Calu3 (cell line): Measurements from ENCODE around the gene FSTL5. TPM values are rescaled to one million over a fixed set of nuclear protein-coding genes. Genes with fewer than 3 reads are reported as not detected.

Experiments
- BruUV-seq: library from RNA; stranded (reverse); fragments of 400-500 nt; replicated peaks from 2 replicates; lab custom pipeline; 2021; lab: Mats Ljungman, UMichigan
- CTCF ChIA-PET: fragments of 300-600 bp; sonication (Branson Sonifier 250); formaldehyde crosslinking; loops from one replicate; lab custom pipeline; 2022; ENCODE audit warnings: antibody characterized with exemption; lab: Charles Lee
- DNase-seq: peaks from one replicate; pipeline ENCODE4 v3.0.0; 2022
- H3K27ac Mint-ChIP-seq: one replicate; pipeline ENCODE4 v1.8.0; 2022; ENCODE audit warnings: mixed read lengths; ENCODE audit not compliant: unreplicated experiment
- H3K27me3 Mint-ChIP-seq: one replicate; pipeline ENCODE4 v1.8.0; 2022; ENCODE audit warnings: mixed read lengths; ENCODE audit not compliant: unreplicated experiment
- H3K36me3 Mint-ChIP-seq: one replicate; pipeline ENCODE4 v1.8.0; 2022; ENCODE audit warnings: mild to moderate bottlenecking, moderate library complexity, mixed read lengths; ENCODE audit not compliant: insufficient read depth, unreplicated experiment
- H3K4me1 Mint-ChIP-seq: one replicate; pipeline ENCODE4 v1.8.0; 2022; ENCODE audit warnings: mild to moderate bottlenecking, low read depth, mixed read lengths; ENCODE audit not compliant: unreplicated experiment
- H3K4me3 Mint-ChIP-seq: one replicate; pipeline ENCODE4 v1.8.0; 2022; ENCODE audit warnings: mild to moderate bottlenecking, low read depth, moderate library complexity, mixed read lengths; ENCODE audit not compliant: unreplicated experiment
- H3K9me3 Mint-ChIP-seq: one replicate; pipeline ENCODE4 v1.8.0; 2022; ENCODE audit warnings: low read depth, mixed read lengths; ENCODE audit not compliant: unreplicated experiment
- CTCF ChIP-seq: fragments of 200-600 bp; IDR thresholded peaks from one replicate; pipeline ENCODE4 v1.8.0; 2022; ENCODE audit warnings: antibody characterized with exemption; ENCODE audit not compliant: unreplicated experiment
- intact Hi-C: fragments of 100-400 bp; cut with micrococcal nuclease; formaldehyde crosslinking; loops from one replicate; pipeline ENCODE4 v1.10.0; 2022; ENCODE audit not compliant: unreplicated experiment
- total RNA-seq: library from RNA; stranded (reverse); gene quantifications from 2 replicates; pipeline ENCODE4 v1.2.3, GENCODE V29; 2022

FSTL5 gene
- total RNA-seq, 1 experiment from 2014 or later, result not detected

DNA sequence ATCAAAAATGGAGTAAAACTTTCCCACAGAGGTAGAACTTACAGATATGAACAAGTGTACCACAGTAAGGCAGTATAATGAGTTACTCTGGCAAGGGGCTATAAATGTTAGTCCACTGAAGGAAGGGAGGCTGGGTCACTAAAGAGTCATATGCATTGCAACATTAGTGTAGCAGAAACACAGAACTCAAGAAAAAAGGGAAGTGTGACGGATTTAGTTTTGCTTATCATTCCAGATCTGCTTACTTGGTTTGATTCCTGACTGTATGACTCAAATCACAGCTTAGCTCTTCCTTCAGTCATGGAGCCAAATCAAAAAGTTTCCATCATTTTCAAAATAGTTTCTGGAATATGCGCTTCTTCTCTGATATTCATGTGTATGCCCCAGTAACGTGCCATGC is 148.7 kb downstream of the FSTL5 start:
- TF ChIP-seq CTCF, result no peak
- no peaks in the 10 kb centered on the region for H3K36me3 Mint-ChIP-seq
- no peaks in the 10 kb centered on the region for H3K9me3 Mint-ChIP-seq
- intact Hi-C loops, result no loop called here
- no peak for DNase-seq
- H3K4me3 Mint-ChIP-seq, result no peak overlapping the region
- H3K27ac Mint-ChIP-seq, result no peak overlapping the region
- H3K4me1 Mint-ChIP-seq, result no peaks in the 10 kb centered on the region
- no peaks in the 10 kb centered on the region for H3K27me3 Mint-ChIP-seq
- CTCF ChIA-PET, result no interaction called here
- no TSS peak for BruUV-seq

GRCh38 chr4:162011089-162011488 is 152.7 kb downstream of the FSTL5 start:
- intact Hi-C loops, result no loop called here
- TF ChIP-seq CTCF, result no peak
- Mint-ChIP-seq H3K36me3 (no peaks in the 10 kb centered on the region), H3K4me1 (no peaks in the 10 kb centered on the region), H3K4me3 (no peak overlapping the region), H3K9me3 (no peaks in the 10 kb centered on the region), H3K27ac (no peak overlapping the region), H3K27me3 (no peaks in the 10 kb centered on the region)
- no peak for DNase-seq
- CTCF ChIA-PET, result no interaction called here
- no TSS peak for BruUV-seq

- intact Hi-C loops, result no loop called here
- no peaks in the 10 kb centered on the region for H3K9me3 Mint-ChIP-seq
- DNase-seq, result no peak
- no peak overlapping the region for H3K4me3 Mint-ChIP-seq
- no peaks in the 10 kb centered on the region for H3K36me3 Mint-ChIP-seq
- TF ChIP-seq CTCF, result no peak
- no TSS peak for BruUV-seq
- CTCF ChIA-PET, result no interaction called here
- no peak overlapping the region for H3K27ac Mint-ChIP-seq
- no peaks in the 10 kb centered on the region for H3K4me1 Mint-ChIP-seq
- H3K27me3 Mint-ChIP-seq, result no peaks in the 10 kb centered on the region
Measured at GRCh38 chr4:162010362-162010761, 153.4 kb downstream of the FSTL5 start.

DNA sequence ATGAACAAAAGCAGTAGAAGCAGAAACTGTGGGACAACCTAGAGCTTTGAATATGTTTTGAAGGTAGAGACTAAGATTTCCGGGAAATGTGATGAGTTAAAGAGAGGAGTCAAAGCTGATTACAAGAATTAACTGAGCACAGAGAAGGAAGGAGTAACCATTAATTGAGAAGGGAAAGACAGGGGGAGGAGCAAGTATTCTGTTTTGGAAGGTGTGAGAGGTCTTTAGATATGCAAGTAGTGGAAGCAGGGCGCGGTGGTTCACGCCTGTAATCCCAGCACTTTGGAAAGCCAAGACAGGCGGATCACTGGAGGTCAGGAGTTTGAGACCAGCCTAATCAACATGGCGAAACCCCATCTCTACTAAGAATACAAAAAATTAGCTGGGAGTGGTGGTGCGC is 171.5 kb downstream of the FSTL5 start:
- no peak overlapping the region for H3K27ac Mint-ChIP-seq
- CTCF ChIA-PET, result no interaction called here
- DNase-seq, result no peak

More for the DNA sequence above, 171.5 kb downstream of the FSTL5 start:
- intact Hi-C loops, result no loop called here
- TF ChIP-seq CTCF, result no peak
- H3K9me3 Mint-ChIP-seq, result no peaks in the 10 kb centered on the region
- H3K4me3 Mint-ChIP-seq, result no peak overlapping the region
- no peaks in the 10 kb centered on the region for H3K36me3 Mint-ChIP-seq
- H3K27me3 Mint-ChIP-seq, result no peaks in the 10 kb centered on the region
- no TSS peak for BruUV-seq
- H3K4me1 Mint-ChIP-seq, result no peaks in the 10 kb centered on the region
